Lower leg skin (tissue), 4 donors: Measurements from ENCODE around the gene HCAR1. TPM values are rescaled to one million over a fixed set of nuclear protein-coding genes. Genes with fewer than 3 reads are reported as not detected.
"Not testable (repeated sequence)": the region's sequence is repeated elsewhere in the genome, so short reads cannot be mapped to it uniquely, and the experiment has no call there.

Experiments used
- DNase-seq, 2 donors: peaks; one replicate each; pipeline ENCODE4 v3.0.0-alpha.2; 2019; ENCODE audit warnings: low spot score in 2 of 2
- H3K4me3 ChIP-seq: fragments of 200-600 bp; sonication (generic); 2 replicates; pipeline ENCODE4 v1.5.1; 2017; ENCODE audit warnings: mild to moderate bottlenecking, low read depth; ENCODE audit not compliant: poor library complexity, severe bottlenecking
- CTCF ChIP-seq, 3 donors: fragments of 450-650 bp; IDR thresholded peaks; one replicate each; pipeline ENCODE4 v1.5.1; 2016; ENCODE audit warnings: antibody characterized with exemption in 3 of 3, mild to moderate bottlenecking in 3 of 3, moderate library complexity in 2 of 3
- POLR2A ChIP-seq, 2 donors: fragments of 450-650 bp; IDR thresholded peaks; one replicate each; pipeline ENCODE4 v1.6.1; 2016 to 2017; ENCODE audit warnings: antibody characterized with exemption in 2 of 2, mild to moderate bottlenecking in 1 of 2, moderate library complexity in 1 of 2
- WGBS, 2 donors: methylation state at CpG; one replicate each; pipeline ENCODE4 v1.1.5; 2018; 5-methylcytosine and 5-hydroxymethylcytosine counted together
- intact Hi-C: fragments of 100-400 bp; cut with DNase I; formaldehyde crosslinking; loops from one replicate; pipeline ENCODE4 v1.15.0; 2023; ENCODE audit warnings: low total_unique reads
- total RNA-seq, 4 donors: library from RNA; depleted of rRNA; stranded (reverse); fragments of >200 nt; gene quantifications; one replicate each; pipeline ENCODE4 v1.1.0, GENCODE V29; 2016

Gene HCAR1
- total RNA-seq, result under 1 TPM; 0.15 to 0.39 (median 0.18) TPM

GRCh38 chr12:122730215-122731014 lies at the start of gene HCAR1:
TSS of gene HCAR1 (minus strand) at chr12:122730844. CDS start at chr12:122730339, 505 bp downstream.
- TF ChIP-seq CTCF (IDR thresholded peaks at IDR 0.05) (no peak), POLR2A (IDR thresholded peaks at IDR 0.05) (no peak)
- DNase-seq, result no peak
- intact Hi-C loops, result no loop called here
- H3K4me3 ChIP-seq, result no peak within 1 kb of the TSS
- 71 to 75% methylated on average over 32 of the region's 32 CpGs for WGBS, 2 donors

DNA sequence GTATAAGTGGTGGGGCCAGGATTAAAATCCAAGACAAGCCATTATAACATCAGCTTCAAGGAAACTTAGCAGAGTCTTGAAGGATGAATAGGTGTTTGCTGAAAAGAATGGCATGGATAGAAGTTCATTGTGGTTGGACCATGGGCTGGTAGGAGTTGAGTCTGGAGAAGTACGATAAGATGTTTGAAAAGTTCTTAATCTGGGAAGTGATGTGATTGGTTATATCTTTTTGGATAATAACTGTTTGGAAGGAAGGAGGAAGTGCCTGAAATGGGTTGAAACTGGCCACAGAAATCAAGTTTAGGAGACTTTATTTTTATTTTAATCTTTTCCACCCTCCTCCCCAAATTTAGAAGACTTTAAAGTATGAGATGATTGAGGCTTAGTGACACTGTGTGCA lies 26.9 kb upstream of the HCAR1 start:
- TF ChIP-seq POLR2A (IDR thresholded peaks at IDR 0.05) (no peak), CTCF (IDR thresholded peaks at IDR 0.05) (no peak)
- WGBS, 2 donors, result 84 to 86% methylated on average over 1 of the region's 1 CpG
- intact Hi-C loops, result no loop called here
- H3K4me3 ChIP-seq, result no peak overlapping the region
- no peak for DNase-seq

DNA sequence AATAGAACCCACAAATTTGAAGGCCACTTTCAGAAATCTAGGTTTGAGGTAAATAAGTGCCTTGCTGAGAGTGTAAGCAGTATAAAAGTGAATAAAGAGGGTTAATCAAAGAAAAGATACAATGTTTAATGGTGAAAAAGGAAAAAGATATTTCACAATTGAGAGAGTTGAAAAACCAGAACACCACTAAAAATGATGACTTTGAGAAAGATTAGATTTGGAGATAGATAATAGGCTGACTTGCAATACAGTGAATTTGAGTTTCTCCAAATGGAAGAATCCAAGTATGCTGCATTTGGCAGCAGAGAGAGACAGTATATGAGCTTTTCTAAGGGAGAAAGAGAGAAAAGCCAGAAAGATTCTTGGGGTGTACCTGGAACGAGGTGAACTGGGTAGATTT lies 24.1 kb upstream of the HCAR1 start:
- H3K4me3 ChIP-seq, result no peak overlapping the region
- 95 to 100% methylated on average over 1 of the region's 1 CpG for WGBS, 2 donors
- TF ChIP-seq POLR2A (IDR thresholded peaks at IDR 0.05), result no peak
- TF ChIP-seq CTCF (IDR thresholded peaks at IDR 0.05), result no peak
- DNase-seq, result no peak
- intact Hi-C loops, result loop anchor here (5.0 kb wide), 2 partner anchors 117 to 227 kb away; partner anchors contain the start of genes KNTC1 and RSRC2

DNA sequence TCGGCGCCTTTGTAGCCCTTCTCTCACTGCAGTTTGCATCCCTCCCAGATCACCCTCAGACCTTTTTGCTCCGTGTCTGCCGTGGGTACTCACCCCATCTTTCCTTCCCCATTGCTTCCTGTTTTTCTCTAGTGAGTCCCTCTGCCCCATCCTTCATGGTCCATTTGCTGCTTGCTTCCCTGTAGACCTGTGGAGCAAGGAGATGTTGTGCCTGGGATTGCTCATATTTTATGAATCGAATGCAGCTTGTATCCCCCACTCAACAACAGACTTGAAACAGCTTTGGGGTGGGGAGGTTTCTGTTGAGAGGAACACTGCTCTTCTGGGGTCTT lies 22.6 kb upstream of the HCAR1 start:
- 2 to 3% methylated on average over 5 of the region's 5 CpGs for WGBS, 2 donors
- H3K4me3 ChIP-seq, result peak overlapping the region; percentile 50
- DNase-seq, result no peak
- intact Hi-C loops, result loop anchor here (5.0 kb wide), 2 partner anchors 116 to 226 kb away; partner anchors contain the start of genes KNTC1 and RSRC2
- TF ChIP-seq POLR2A (IDR thresholded peaks at IDR 0.05) (no peak), CTCF (IDR thresholded peaks at IDR 0.05) (no peak)

DNA sequence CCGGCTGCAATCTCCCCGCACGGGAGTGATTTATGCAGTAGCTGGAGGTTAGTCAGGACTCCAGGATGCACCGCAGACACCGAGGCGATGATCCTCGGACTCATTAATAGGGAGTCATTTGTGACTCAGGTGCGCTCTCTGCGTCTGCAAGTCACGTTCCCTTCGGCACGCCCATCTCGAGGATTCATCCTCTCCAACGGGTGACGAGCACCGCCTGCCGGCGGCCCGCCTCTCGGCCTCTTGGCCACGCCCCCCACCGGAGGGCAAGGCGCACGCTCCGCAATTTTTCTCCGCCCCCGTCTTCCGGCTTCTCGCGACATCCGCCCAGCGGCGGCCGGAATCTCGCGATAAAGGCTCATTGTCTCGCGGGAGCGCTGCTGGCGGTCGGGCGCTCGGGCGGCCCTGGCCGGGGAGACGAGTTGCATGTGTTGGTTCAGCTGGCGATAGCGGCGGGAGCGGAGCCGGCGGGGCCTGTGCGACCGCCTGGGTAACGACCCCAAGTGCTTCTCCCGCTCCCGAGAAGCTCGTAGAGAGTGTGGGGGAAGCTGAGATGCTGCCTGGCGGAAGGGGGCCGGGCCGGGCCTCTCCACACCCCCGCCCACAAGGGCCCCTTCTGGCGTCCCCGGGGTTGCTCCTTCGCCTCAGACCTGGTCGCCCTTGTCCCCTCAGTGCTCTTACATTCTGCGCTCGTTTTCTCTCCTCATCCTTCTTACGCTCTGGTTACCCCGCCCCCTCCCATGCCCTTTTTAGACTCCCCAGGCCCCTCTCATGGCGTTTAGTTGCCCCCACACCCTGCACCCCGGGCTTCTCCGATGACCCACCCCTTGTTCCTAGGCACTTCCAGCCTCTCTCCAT lies 22.0 kb upstream of the HCAR1 start, which contains the start of gene DENR:
Gene DENR, plus strand, starts transcription at position 361 of the 855 bp plus-strand sequence. CDS start 878 bp downstream, outside the sequence.
- DNase-seq, result peak; percentile 97 to 100
- WGBS, 2 donors, result 0 to 1% methylated on average over 62 to 68 of the region's 73 CpGs
- TF ChIP-seq POLR2A (IDR thresholded peaks at IDR 0.05) (peak in 1 of 2 donors; percentile 56), CTCF (IDR thresholded peaks at IDR 0.05) (peak in 1 of 3 donors; percentile 87)
- H3K4me3 ChIP-seq, result peak within 1 kb of the TSS; percentile 50
- intact Hi-C loops, result loop anchor here (5.0 kb wide), 2 partner anchors 115 to 225 kb away; partner anchors contain the start of genes KNTC1 and RSRC2

DNA sequence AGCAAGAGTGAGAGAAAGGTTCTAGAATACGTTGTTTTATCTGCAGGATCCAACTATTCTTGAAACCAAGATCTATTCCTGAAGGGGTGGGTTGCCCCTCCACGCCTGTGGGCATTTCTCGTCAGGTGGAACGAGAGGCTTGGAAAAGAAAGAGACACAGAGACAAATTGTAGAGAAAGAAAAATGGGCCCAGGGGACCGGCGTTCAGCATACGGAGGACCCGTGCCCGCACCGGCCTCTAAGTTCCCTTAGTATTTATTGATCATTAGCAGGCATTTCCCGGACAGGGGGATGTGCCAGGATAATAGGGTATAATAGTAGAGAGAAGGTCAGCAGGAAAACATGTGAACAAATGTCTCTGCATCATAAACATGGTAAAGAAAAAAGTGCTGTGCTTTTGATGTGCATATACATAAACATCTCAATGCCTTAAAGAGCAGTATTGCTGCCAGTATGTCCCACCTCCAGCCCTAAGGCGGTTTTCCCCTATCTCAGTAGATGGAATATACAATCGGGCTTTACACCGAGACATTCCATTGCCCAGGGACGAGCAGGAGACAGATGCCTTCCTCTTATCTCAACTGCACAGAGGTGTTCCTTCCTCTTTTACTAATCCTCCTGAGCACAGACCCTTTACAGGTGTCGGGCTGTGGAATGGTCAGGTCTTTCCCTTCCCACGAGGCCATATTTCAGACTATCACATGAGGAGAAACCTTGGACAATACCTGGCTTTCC lies 20.3 kb upstream of the HCAR1 start:
- not testable (repeated sequence) for H3K4me3 ChIP-seq
- intact Hi-C loops, result loop anchor here (5.0 kb wide), 2 partner anchors 114 to 224 kb away; partner anchors contain the start of genes KNTC1 and RSRC2
- 73 to 75% methylated on average over 17 of the region's 17 CpGs for WGBS, 2 donors
- peak in 1 of 2 donors; percentile 79 for DNase-seq
